ENCODE results near the gene CD151.

The CD151 gene

DNA sequence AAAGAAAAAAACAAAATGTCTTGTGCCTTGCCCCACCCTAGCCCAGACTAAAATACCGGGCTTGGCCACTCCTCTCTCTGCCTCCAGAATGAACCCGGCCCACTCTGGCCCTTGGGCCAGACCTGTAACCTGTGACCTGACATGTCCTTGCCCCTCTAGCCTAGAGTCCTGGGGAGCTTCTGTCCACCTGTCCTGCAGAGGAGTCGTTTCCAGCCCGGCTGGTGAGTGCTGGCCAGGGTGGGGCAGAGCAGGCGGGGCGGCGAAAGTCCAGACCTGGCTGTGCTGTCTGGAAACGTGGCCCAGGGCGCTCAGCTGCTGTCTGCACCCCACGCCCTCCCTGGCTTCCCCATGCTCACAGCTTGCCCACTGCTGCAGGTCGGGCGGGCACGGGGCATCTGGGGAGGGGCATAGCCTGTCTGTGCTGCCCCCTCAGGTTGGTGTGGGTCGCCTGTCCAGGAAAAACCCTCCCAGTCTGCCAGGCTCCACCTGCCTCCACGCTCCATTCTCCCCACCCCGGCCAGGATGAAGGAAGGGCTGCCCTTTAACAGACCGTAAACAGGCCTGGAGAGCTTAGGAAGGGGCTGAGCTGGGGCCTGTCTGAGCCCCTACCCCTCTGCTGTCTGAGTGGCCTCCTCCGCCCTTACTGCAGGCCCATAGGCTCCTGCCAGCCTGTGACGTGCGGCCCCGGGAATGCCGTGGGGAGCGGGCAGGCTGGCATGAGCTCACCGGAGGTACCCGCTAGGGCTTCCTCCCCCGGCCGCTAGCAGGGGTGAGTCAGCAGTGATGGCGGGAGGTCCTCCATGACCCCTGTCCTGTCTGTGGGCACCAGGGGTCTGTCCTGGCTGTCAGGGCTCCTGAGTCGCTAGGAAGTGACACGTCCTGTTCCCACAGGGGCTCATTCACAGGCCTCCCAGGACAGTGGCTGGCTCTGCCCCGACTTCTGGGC is 1.9 kb downstream of the CD151 start:
- Histone ChIP-seq H3K4me1 (ENCODE audit: control extremely low read depth in 1 of 4, control insufficient read depth in 4 of 4, insufficient read depth in 4 of 4, low read length in 3 of 4) (peaks cover 0 to 53% (median 43%) of the 10 kb centered on the region in 4 experiments), H3K4me3 (ENCODE audit: control insufficient read depth in 1 of 7, extremely low read depth in 1 of 7, insufficient read depth in 4 of 7, low read depth in 2 of 7, low read length in 6 of 7) (peak overlapping the region in 3 of 7 experiments; percentile 52 to 58 (median 53)), H3K27ac (ENCODE audit: insufficient read depth in 1 of 2, low read depth in 1 of 2, low read length in 2 of 2, poor library complexity in 1 of 2, severe bottlenecking in 2 of 2) (no peak overlapping the region), H3K9me3 (ENCODE audit: control extremely low read depth in 1 of 5, control insufficient read depth in 4 of 5, insufficient read depth in 2 of 5, low read depth in 1 of 5, low read length in 4 of 5) (no peaks in the 10 kb centered on the region), H3K27me3 (replicated peaks in 2 of 5; ENCODE audit: control insufficient read depth in 4 of 5, insufficient read depth in 5 of 5, low read length in 4 of 5) (peaks cover 0 to 35% (median 15%) of the 10 kb centered on the region in 5 experiments), H3K36me3 (ENCODE audit: control insufficient read depth in 4 of 4, insufficient read depth in 4 of 4, low read length in 3 of 4) (peaks cover 2 to 34% (median 18%) of the 10 kb centered on the region in 4 experiments)
- 17% methylated on average over 22 of the region's 31 CpGs for WGBS (ENCODE audit: insufficient coverage)
- CTCF ChIA-PET: interaction anchor here (0.7 to 2.2 kb wide), 8 partner anchors 9 to 217 kb away, joined by 3 to 13 read pairs (median 4); no protein-coding TSS in a partner anchor
- POLR2A ChIA-PET: interaction anchor here (0.8 to 4.1 kb wide), 5 partner anchors 7 to 23 kb away, joined by 3 to 19 read pairs (median 4); partner anchors contain the start of genes PNPLA2, POLR2L and TSPAN4
- peak; percentile 69 to 79 (median 70) for DNase-seq

DNA sequence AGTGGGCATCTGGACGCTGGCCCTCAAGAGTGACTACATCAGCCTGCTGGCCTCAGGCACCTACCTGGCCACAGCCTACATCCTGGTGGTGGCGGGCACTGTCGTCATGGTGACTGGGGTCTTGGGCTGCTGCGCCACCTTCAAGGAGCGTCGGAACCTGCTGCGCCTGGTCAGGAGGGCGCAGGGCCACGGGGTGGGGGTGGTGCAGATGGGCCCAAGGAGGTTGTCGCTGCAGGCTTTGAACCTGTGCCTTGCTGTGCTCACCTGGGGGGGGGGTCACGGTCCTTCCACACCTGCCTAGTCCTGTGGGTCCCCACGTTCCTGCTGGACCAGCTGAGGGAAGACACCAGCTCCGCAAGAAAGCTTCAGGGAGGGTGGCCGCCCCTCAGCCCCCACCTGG is 3.5 kb downstream of the CD151 start:
- no peak overlapping the region for H3K4me3 ChIP-seq (ENCODE audit: control insufficient read depth in 1 of 7, extremely low read depth in 1 of 7, insufficient read depth in 4 of 7, low read depth in 2 of 7, low read length in 6 of 7)
- no peak overlapping the region for H3K27ac ChIP-seq (ENCODE audit: insufficient read depth in 1 of 2, low read depth in 1 of 2, low read length in 2 of 2, poor library complexity in 1 of 2, severe bottlenecking in 2 of 2)
- H3K27me3 ChIP-seq (replicated peaks in 2 of 5; ENCODE audit: control insufficient read depth in 4 of 5, insufficient read depth in 5 of 5, low read length in 4 of 5): peaks cover 0 to 20% (median 4%) of the 10 kb centered on the region in 5 experiments
- POLR2A ChIA-PET: no interaction called here
- CTCF ChIA-PET: interaction anchor here (1.6 to 3.1 kb wide), 2 partner anchors 13 to 15 kb away, joined by 3 to 14 read pairs; no protein-coding TSS in a partner anchor
- H3K9me3 ChIP-seq (ENCODE audit: control extremely low read depth in 1 of 5, control insufficient read depth in 4 of 5, insufficient read depth in 2 of 5, low read depth in 1 of 5, low read length in 4 of 5): no peaks in the 10 kb centered on the region
- peaks cover 0 to 44% (median 37%) of the 10 kb centered on the region in 4 experiments for H3K4me1 ChIP-seq (ENCODE audit: control extremely low read depth in 1 of 4, control insufficient read depth in 4 of 4, insufficient read depth in 4 of 4, low read length in 3 of 4)
- WGBS (ENCODE audit: insufficient coverage): 98% methylated on average over 14 of the region's 14 CpGs
- DNase-seq: no peak
- peaks cover 2 to 45% (median 27%) of the 10 kb centered on the region in 4 experiments for H3K36me3 ChIP-seq (ENCODE audit: control insufficient read depth in 4 of 4, insufficient read depth in 4 of 4, low read length in 3 of 4)

DNA sequence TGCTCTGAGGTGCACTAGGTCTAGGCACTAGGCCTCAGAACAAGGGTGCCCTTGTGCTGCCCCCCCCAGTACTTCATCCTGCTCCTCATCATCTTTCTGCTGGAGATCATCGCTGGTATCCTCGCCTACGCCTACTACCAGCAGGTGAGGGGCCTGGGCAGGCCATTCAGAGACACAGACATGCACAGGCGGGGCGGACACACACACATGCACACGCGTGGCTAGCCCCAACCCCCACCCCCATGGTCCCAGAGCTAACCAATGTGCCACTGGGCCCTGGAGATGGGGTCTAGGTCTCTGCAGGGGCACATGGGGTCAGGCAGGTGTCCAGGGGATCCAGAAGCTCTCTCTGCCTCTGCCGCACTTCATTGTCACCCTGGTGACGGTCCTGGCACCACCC is 3.9 kb downstream of the CD151 start:
- WGBS (ENCODE audit: insufficient coverage): 91% methylated on average over 8 of the region's 9 CpGs
- Histone ChIP-seq H3K4me1 (ENCODE audit: control extremely low read depth in 1 of 4, control insufficient read depth in 4 of 4, insufficient read depth in 4 of 4, low read length in 3 of 4) (peaks cover 0 to 45% (median 40%) of the 10 kb centered on the region in 4 experiments), H3K4me3 (ENCODE audit: control insufficient read depth in 1 of 7, extremely low read depth in 1 of 7, insufficient read depth in 4 of 7, low read depth in 2 of 7, low read length in 6 of 7) (no peak overlapping the region), H3K36me3 (ENCODE audit: control insufficient read depth in 4 of 4, insufficient read depth in 4 of 4, low read length in 3 of 4) (peaks cover 2 to 45% (median 27%) of the 10 kb centered on the region in 4 experiments), H3K27me3 (replicated peaks in 2 of 5; ENCODE audit: control insufficient read depth in 4 of 5, insufficient read depth in 5 of 5, low read length in 4 of 5) (peaks cover 0 to 16% (median 3%) of the 10 kb centered on the region in 5 experiments), H3K9me3 (ENCODE audit: control extremely low read depth in 1 of 5, control insufficient read depth in 4 of 5, insufficient read depth in 2 of 5, low read depth in 1 of 5, low read length in 4 of 5) (no peaks in the 10 kb centered on the region), H3K27ac (ENCODE audit: insufficient read depth in 1 of 2, low read depth in 1 of 2, low read length in 2 of 2, poor library complexity in 1 of 2, severe bottlenecking in 2 of 2) (no peak overlapping the region)
- no peak for DNase-seq
- ChIA-PET CTCF (interaction anchor here (1.6 to 3.1 kb wide), 2 partner anchors 12 to 15 kb away, joined by 3 to 14 read pairs; no protein-coding TSS in a partner anchor), POLR2A (no interaction called here)

GRCh38 chr11:837189-837989 is 4.6 kb downstream of the CD151 start:
- CTCF ChIA-PET: interaction anchor here (1.6 to 3.1 kb wide), 2 partner anchors 11 to 16 kb away, joined by 3 to 14 read pairs; no protein-coding TSS in a partner anchor
- Histone ChIP-seq H3K36me3 (ENCODE audit: control insufficient read depth in 4 of 4, insufficient read depth in 4 of 4, low read length in 3 of 4) (peaks cover 2 to 45% (median 27%) of the 10 kb centered on the region in 4 experiments), H3K9me3 (ENCODE audit: control extremely low read depth in 1 of 5, control insufficient read depth in 4 of 5, insufficient read depth in 2 of 5, low read depth in 1 of 5, low read length in 4 of 5) (no peaks in the 10 kb centered on the region), H3K27me3 (replicated peaks in 2 of 5; ENCODE audit: control insufficient read depth in 4 of 5, insufficient read depth in 5 of 5, low read length in 4 of 5) (peaks cover 0 to 9% (median under 1%) of the 10 kb centered on the region in 5 experiments), H3K27ac (ENCODE audit: insufficient read depth in 1 of 2, low read depth in 1 of 2, low read length in 2 of 2, poor library complexity in 1 of 2, severe bottlenecking in 2 of 2) (no peak overlapping the region), H3K4me1 (ENCODE audit: control extremely low read depth in 1 of 4, control insufficient read depth in 4 of 4, insufficient read depth in 4 of 4, low read length in 3 of 4) (peaks cover 0 to 42% (median 37%) of the 10 kb centered on the region in 4 experiments), H3K4me3 (ENCODE audit: control insufficient read depth in 1 of 7, extremely low read depth in 1 of 7, insufficient read depth in 4 of 7, low read depth in 2 of 7, low read length in 6 of 7) (no peak overlapping the region)
- 90% methylated on average over 18 of the region's 22 CpGs for WGBS (ENCODE audit: insufficient coverage)
- POLR2A ChIA-PET: no interaction called here
- DNase-seq: no peak

- no peak for DNase-seq
- ChIA-PET CTCF (interaction anchor here (0.8 to 3.1 kb wide), 4 partner anchors 10 to 27 kb away, joined by 3 to 14 read pairs (median 4); partner anchors contain the start of gene CRACR2B), POLR2A (no interaction called here)
- Histone ChIP-seq H3K36me3 (ENCODE audit: control insufficient read depth in 4 of 4, insufficient read depth in 4 of 4, low read length in 3 of 4) (peaks cover 2 to 45% (median 27%) of the 10 kb centered on the region in 4 experiments), H3K9me3 (ENCODE audit: control extremely low read depth in 1 of 5, control insufficient read depth in 4 of 5, insufficient read depth in 2 of 5, low read depth in 1 of 5, low read length in 4 of 5) (no peaks in the 10 kb centered on the region), H3K4me1 (ENCODE audit: control extremely low read depth in 1 of 4, control insufficient read depth in 4 of 4, insufficient read depth in 4 of 4, low read length in 3 of 4) (peaks cover 0 to 39% (median 35%) of the 10 kb centered on the region in 4 experiments), H3K27ac (ENCODE audit: insufficient read depth in 1 of 2, low read depth in 1 of 2, low read length in 2 of 2, poor library complexity in 1 of 2, severe bottlenecking in 2 of 2) (no peak overlapping the region), H3K4me3 (ENCODE audit: control insufficient read depth in 1 of 7, extremely low read depth in 1 of 7, insufficient read depth in 4 of 7, low read depth in 2 of 7, low read length in 6 of 7) (no peak overlapping the region), H3K27me3 (replicated peaks in 2 of 5; ENCODE audit: control insufficient read depth in 4 of 5, insufficient read depth in 5 of 5, low read length in 4 of 5) (peaks cover 0 to 8% (median 0%) of the 10 kb centered on the region in 5 experiments)
- 91% methylated on average over 8 of the region's 8 CpGs for WGBS (ENCODE audit: insufficient coverage)
Measured at GRCh38 chr11:837990-838307, 5.2 kb downstream of the CD151 start.

GRCh38 chr11:838441-839279 is 5.9 kb downstream of the CD151 start:
- no peak overlapping the region for H3K27ac ChIP-seq (ENCODE audit: insufficient read depth in 1 of 2, low read depth in 1 of 2, low read length in 2 of 2, poor library complexity in 1 of 2, severe bottlenecking in 2 of 2)
- CTCF ChIA-PET: interaction anchor here (0.8 to 3.1 kb wide), 4 partner anchors 9 to 27 kb away, joined by 3 to 14 read pairs (median 4); partner anchors contain the start of gene CRACR2B

More at GRCh38 chr11:838441-839279, 5.9 kb downstream of the CD151 start:
- POLR2A ChIA-PET: no interaction called here
- Histone ChIP-seq H3K4me1 (ENCODE audit: control extremely low read depth in 1 of 4, control insufficient read depth in 4 of 4, insufficient read depth in 4 of 4, low read length in 3 of 4) (peaks cover 0 to 39% (median 35%) of the 10 kb centered on the region in 4 experiments), H3K4me3 (ENCODE audit: control insufficient read depth in 1 of 7, extremely low read depth in 1 of 7, insufficient read depth in 4 of 7, low read depth in 2 of 7, low read length in 6 of 7) (no peak overlapping the region), H3K27me3 (replicated peaks in 2 of 5; ENCODE audit: control insufficient read depth in 4 of 5, insufficient read depth in 5 of 5, low read length in 4 of 5) (peaks cover 0 to 4% (median 0%) of the 10 kb centered on the region in 5 experiments), H3K36me3 (ENCODE audit: control insufficient read depth in 4 of 4, insufficient read depth in 4 of 4, low read length in 3 of 4) (peaks cover 2 to 45% (median 27%) of the 10 kb centered on the region in 4 experiments), H3K9me3 (ENCODE audit: control extremely low read depth in 1 of 5, control insufficient read depth in 4 of 5, insufficient read depth in 2 of 5, low read depth in 1 of 5, low read length in 4 of 5) (no peaks in the 10 kb centered on the region)
- DNase-seq: peak in 2 of 3 donors; percentile 38 to 55
- WGBS (ENCODE audit: insufficient coverage): 84% methylated on average over 17 of the region's 17 CpGs
